Measurements from ENCODE around the gene TENT4A. TPM values are rescaled to one million over a fixed set of nuclear protein-coding genes. Genes with fewer than 3 reads are reported as not detected.

The TENT4A gene
- total RNA-seq, 2 donors from 2014 or later, result 54.7 to 59.4 TPM

DNA sequence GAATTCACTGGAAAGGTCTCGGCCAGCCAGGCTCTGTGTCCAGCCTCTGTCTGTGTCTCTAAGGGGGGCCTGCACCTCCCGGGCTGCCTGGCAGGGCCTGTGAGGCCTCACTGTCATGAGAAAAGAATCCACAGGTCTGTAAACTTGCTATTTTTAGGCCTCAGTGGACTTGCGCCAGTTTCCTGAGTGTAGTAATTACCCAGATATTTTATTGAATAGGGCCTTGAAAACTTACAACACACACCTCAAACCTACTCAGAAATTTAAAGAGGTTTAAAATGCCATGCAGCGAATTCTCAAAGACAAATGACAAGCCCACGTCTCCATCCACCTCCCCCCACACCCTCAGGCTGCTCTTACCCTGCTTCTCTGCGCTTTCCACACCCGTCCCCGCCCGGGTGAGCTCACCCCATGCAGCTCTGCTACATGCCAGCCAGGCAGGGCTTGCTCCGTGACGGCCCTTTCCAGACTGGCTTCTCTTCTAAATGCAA is 8.8 kb upstream of the TENT4A start:
- no peak overlapping the region for H3K4me3 Mint-ChIP-seq
- DNase-seq (no peak), ATAC-seq (no peak)
- no peaks in the 10 kb centered on the region for H3K9me3 ChIP-seq (ENCODE audit: control insufficient read depth, low read length, poor library complexity, severe bottlenecking)
- peak overlapping the region; percentile 56 for H3K27ac Mint-ChIP-seq
- H3K27me3 Mint-ChIP-seq, result peaks cover 24% of the 10 kb centered on the region
- peaks cover 7% of the 10 kb centered on the region for H3K4me1 Mint-ChIP-seq
- H3K36me3 Mint-ChIP-seq (ENCODE audit: low read depth), result peaks cover 6% of the 10 kb centered on the region

DNA sequence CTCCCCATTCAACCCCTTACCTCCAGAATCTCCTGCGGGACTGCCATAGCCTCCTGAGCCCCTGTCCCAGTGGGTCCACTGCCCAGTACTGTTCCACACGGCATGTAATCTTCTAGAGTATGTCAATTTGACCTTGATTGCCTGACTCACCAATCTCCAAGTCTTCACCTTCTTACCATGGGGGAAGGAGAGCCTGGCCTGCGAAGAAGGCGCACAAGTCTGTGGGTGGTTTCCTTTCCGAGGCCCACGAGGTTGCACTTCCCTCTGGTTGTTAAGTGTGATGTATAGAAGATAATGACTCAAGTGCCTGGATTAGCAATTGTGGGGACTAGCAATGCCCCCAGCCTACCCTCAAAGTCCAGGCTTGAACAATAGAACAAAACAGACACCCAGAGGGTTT is 8.1 kb upstream of the TENT4A start:
- no peaks in the 10 kb centered on the region for H3K9me3 ChIP-seq (ENCODE audit: control insufficient read depth, low read length, poor library complexity, severe bottlenecking)
- ATAC-seq, result no peak
- peaks cover 4% of the 10 kb centered on the region for H3K36me3 Mint-ChIP-seq (ENCODE audit: low read depth)
- H3K27me3 Mint-ChIP-seq, result peaks cover 18% of the 10 kb centered on the region
- no peak overlapping the region for H3K4me3 Mint-ChIP-seq
- peak overlapping the region; percentile 56 for H3K27ac Mint-ChIP-seq
- no peak for DNase-seq
- H3K4me1 Mint-ChIP-seq, result peaks cover 7% of the 10 kb centered on the region

DNA sequence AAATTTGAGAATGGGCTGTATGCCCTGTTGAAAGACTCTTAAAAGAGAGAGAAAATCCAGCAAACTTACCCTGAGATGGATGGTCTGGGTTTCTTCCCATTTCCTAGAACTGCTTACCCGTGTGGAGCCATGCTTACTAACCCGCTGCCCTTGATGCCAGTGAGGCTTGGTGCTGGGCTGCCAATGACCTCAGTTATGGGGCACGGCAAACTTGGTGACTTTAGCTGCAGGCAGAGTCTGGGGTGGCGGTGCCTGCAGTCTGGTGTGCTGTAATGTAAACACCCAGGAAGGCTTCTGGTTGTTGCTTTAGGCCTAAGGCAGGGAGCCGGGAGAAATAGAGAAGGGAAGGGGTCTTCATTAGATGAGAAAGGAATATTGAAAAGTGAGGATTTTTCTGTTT is 7.3 kb upstream of the TENT4A start:
- Mint-ChIP-seq H3K4me1 (peaks cover 5% of the 10 kb centered on the region), H3K4me3 (no peak overlapping the region), H3K27ac (no peak overlapping the region), H3K36me3 (ENCODE audit: low read depth) (no peaks in the 10 kb centered on the region), H3K27me3 (peaks cover 9% of the 10 kb centered on the region)
- ATAC-seq, result no peak
- no peaks in the 10 kb centered on the region for H3K9me3 ChIP-seq (ENCODE audit: control insufficient read depth, low read length, poor library complexity, severe bottlenecking)
- no peak for DNase-seq

DNA sequence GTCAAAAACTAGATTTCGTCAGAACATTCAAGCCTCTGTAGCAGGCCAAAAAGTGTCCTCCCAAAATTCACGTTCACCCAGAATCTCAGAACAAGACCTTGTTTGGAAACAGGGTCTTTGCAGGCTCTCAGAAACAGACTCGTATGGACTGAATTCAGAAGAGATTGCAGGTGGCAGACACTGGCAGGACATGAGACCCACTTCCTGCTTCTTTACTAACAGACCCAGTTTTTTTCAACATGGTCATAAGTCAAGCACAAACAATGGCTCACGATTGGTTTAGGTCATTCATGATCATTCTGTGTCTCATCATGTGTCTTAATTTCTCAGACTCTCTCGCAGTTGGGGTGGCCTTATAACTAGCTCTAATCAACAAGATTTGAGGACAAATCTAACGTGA is 5.4 kb upstream of the TENT4A start:
- H3K9me3 ChIP-seq (ENCODE audit: control insufficient read depth, low read length, poor library complexity, severe bottlenecking), result no peaks in the 10 kb centered on the region
- Mint-ChIP-seq H3K27ac (no peak overlapping the region), H3K4me3 (no peak overlapping the region), H3K27me3 (no peaks in the 10 kb centered on the region), H3K4me1 (peaks cover 10% of the 10 kb centered on the region), H3K36me3 (ENCODE audit: low read depth) (no peaks in the 10 kb centered on the region)
- ATAC-seq (no peak), DNase-seq (no peak)

DNA sequence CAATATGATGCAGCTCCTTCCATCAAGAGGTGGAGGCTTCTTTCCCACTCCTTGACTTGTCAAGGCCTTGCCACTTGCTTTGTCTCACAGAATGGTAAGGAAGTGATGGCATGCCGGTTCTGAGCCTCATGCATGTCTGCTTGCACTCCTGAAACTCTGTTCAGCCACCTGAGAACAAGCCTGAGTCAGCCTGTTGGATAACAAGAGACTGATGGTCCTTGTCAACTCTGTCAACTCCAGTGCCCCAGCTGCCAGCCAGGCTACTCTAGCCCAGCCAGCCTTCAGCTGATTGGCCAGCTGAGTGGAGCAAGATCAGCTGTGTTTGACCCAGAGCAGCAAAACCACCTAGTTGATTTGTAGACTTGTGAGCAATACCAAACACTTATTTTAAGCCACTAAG is 4.4 kb upstream of the TENT4A start:
- peaks cover 10% of the 10 kb centered on the region for H3K4me1 Mint-ChIP-seq

GRCh38 chr5:6710070-6710469 is 3.2 kb upstream of the TENT4A start:
- peaks cover 7% of the 10 kb centered on the region for H3K4me1 Mint-ChIP-seq
- H3K36me3 Mint-ChIP-seq (ENCODE audit: low read depth), result no peaks in the 10 kb centered on the region
- no peak for ATAC-seq
- H3K9me3 ChIP-seq (ENCODE audit: control insufficient read depth, low read length, poor library complexity, severe bottlenecking), result no peaks in the 10 kb centered on the region
- no peak overlapping the region for H3K4me3 Mint-ChIP-seq
- H3K27ac Mint-ChIP-seq, result no peak overlapping the region
- no peak for DNase-seq
- no peaks in the 10 kb centered on the region for H3K27me3 Mint-ChIP-seq

More for the DNA sequence above, 4.4 kb upstream of the TENT4A start:
- Mint-ChIP-seq H3K27me3 (no peaks in the 10 kb centered on the region), H3K36me3 (ENCODE audit: low read depth) (no peaks in the 10 kb centered on the region), H3K4me3 (no peak overlapping the region), H3K27ac (no peak overlapping the region)
- DNase-seq, result no peak
- no peaks in the 10 kb centered on the region for H3K9me3 ChIP-seq (ENCODE audit: control insufficient read depth, low read length, poor library complexity, severe bottlenecking)
- ATAC-seq, result no peak

DNA sequence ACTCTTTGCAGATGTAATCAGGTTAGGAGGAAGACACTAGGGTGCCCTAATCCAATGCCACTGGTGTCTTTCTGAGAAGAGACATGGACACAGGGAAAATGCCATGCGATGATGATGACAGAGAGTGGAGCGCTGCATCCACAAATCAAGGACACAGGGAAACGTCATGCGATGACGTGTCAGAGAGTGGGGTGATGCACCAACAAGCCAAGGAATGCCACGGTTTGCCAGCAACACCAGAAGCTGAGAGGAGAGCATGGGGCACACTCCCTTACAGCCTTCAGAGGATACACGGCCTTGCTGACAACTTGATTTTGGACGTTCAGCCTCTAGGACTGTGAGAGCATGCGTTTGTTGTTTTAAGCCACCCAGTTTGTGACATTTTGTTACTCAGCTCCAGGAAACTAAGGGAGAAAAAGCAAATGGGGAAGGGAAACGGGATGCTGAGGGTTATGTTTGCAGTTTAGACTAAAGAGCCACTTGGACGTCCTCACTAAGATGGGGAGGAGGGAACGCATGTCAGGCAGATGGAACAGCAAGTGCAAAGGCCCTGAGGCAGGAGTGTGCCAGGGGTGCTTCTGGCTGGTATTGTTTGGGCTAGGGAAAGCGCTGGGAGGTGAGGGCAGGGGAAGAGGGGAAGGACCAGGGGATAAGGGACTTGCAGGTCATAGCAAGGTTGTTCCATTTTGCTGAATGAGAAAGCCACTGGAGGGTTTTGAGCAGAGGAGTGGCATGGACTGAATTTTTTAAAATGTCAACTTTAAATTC is 2.5 kb upstream of the TENT4A start:
- ATAC-seq, result no peak
- H3K9me3 ChIP-seq (ENCODE audit: control insufficient read depth, low read length, poor library complexity, severe bottlenecking), result no peaks in the 10 kb centered on the region
- DNase-seq, result no peak
- Mint-ChIP-seq H3K36me3 (ENCODE audit: low read depth) (no peaks in the 10 kb centered on the region), H3K27ac (no peak overlapping the region), H3K27me3 (no peaks in the 10 kb centered on the region), H3K4me1 (peaks cover 10% of the 10 kb centered on the region), H3K4me3 (peak overlapping the region; percentile 39)

DNA sequence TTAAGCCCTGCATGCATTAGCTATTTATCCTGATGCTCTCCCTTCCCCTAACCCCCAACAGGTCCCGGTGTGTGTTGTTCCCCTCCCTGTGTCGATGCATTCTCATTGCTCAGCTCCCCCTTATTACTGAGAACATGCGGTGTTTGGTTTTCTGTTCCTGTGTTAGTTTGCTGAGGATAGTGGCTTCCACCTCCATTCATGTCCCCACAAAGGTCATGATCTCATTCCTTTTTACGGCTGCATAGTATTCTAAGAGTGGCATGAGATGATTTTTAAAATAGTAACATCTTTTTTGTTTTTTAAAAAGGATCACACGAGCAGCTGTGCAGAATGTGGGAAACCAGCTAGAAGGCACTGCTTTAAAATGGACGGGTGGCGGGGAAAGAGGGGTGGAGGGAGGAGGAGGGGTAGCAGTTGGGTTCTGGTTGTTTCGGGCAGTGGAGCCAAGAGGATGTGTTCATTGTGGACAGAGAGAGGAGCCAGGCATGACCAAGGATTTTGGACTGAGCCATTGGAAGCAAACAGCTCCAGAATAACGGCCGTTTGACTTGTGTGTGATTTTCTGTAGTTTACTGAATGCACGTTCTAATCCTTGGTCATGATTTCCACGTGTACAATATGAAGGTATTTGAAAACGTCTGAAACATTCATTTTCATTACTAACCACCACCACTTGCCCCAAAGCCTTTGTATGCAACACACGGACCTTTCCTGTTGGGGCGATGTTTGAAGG is 1.7 kb upstream of the TENT4A start:
- Mint-ChIP-seq H3K4me1 (peaks cover 18% of the 10 kb centered on the region), H3K27ac (peak overlapping the region; percentile 80), H3K27me3 (no peaks in the 10 kb centered on the region), H3K36me3 (ENCODE audit: low read depth) (no peaks in the 10 kb centered on the region), H3K4me3 (peak overlapping the region; percentile 88)
- ATAC-seq, result no peak
- no peak for DNase-seq
- H3K9me3 ChIP-seq (ENCODE audit: control insufficient read depth, low read length, poor library complexity, severe bottlenecking), result no peaks in the 10 kb centered on the region

DNA sequence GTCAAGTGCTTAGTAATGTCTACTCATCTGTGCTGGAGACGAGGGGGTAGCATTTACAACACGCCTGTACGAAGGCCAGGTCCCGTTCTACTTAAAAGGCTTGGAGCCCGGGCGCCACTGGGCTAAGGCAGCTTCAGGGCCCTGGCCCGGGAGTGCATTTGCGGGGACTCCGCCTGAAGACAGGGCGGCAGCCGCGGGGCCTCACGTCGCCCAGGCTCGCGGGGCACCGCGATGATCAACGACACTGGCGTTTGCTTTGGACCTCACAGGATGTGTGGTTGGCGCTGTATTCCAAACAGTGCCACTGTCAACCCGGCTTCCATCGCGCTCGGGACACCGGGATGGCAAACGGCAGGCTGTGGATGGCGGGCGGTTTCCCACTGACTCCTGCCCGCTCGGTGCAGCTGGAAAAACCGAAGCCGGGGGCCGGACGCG is 1.1 kb upstream of the TENT4A start:
- H3K4me3 Mint-ChIP-seq, result peak overlapping the region; percentile 88
- peak in 2 of 3 donors; percentile 30 to 32 for DNase-seq
- H3K27ac Mint-ChIP-seq, result peak overlapping the region; percentile 80
- H3K9me3 ChIP-seq (ENCODE audit: control insufficient read depth, low read length, poor library complexity, severe bottlenecking), result no peaks in the 10 kb centered on the region
- ATAC-seq, result peak; percentile 14
- H3K36me3 Mint-ChIP-seq (ENCODE audit: low read depth), result no peaks in the 10 kb centered on the region
- no peaks in the 10 kb centered on the region for H3K27me3 Mint-ChIP-seq
- H3K4me1 Mint-ChIP-seq, result peaks cover 22% of the 10 kb centered on the region

- ATAC-seq (peak; percentile 84), DNase-seq (peak in 1 of 3 donors; percentile 99)
- Mint-ChIP-seq H3K4me3 (peak overlapping the region; percentile 88), H3K4me1 (peaks cover 27% of the 10 kb centered on the region), H3K27ac (peak overlapping the region; percentile 80), H3K36me3 (ENCODE audit: low read depth) (no peaks in the 10 kb centered on the region), H3K27me3 (no peaks in the 10 kb centered on the region)
- no peaks in the 10 kb centered on the region for H3K9me3 ChIP-seq (ENCODE audit: control insufficient read depth, low read length, poor library complexity, severe bottlenecking)
These were observed 507 bp upstream of the TENT4A start for GRCh38 chr5:6712577-6713273.

GRCh38 chr5:6714226-6715041 is 1.2 kb downstream of the TENT4A start:
- no peaks in the 10 kb centered on the region for H3K9me3 ChIP-seq (ENCODE audit: control insufficient read depth, low read length, poor library complexity, severe bottlenecking)
- H3K27ac Mint-ChIP-seq, result peak overlapping the region; percentile 86
- peaks cover 43% of the 10 kb centered on the region for H3K4me1 Mint-ChIP-seq
- H3K36me3 Mint-ChIP-seq (ENCODE audit: low read depth), result no peaks in the 10 kb centered on the region
- DNase-seq, result peak in 1 of 3 donors; percentile 33
- H3K4me3 Mint-ChIP-seq, result peak overlapping the region; percentile 93
- no peaks in the 10 kb centered on the region for H3K27me3 Mint-ChIP-seq
- no peak for ATAC-seq

GRCh38 chr5:6715271-6715670 is 2.0 kb downstream of the TENT4A start:
- DNase-seq (no peak), ATAC-seq (no peak)
- no peaks in the 10 kb centered on the region for H3K9me3 ChIP-seq (ENCODE audit: control insufficient read depth, low read length, poor library complexity, severe bottlenecking)
- Mint-ChIP-seq H3K4me1 (peaks cover 52% of the 10 kb centered on the region), H3K36me3 (ENCODE audit: low read depth) (no peaks in the 10 kb centered on the region), H3K27me3 (no peaks in the 10 kb centered on the region), H3K4me3 (peak overlapping the region; percentile 93), H3K27ac (peak overlapping the region; percentile 86)
